KOPT-K1 (cell line): ENCODE results near the gene RAB7A.

ENCODE experiments used
- H3K27ac ChIP-seq: fragments of 200-600 bp; sonication (generic); 2 replicates; pipeline ENCODE4 v1.5.1; 2016; ENCODE audit warnings: antibody characterized with exemption, mild to moderate bottlenecking, low read depth, low read length; ENCODE audit not compliant: poor library complexity, severe bottlenecking
- H3K36me3 ChIP-seq: fragments of 200-600 bp; sonication (generic); 2 replicates; pipeline ENCODE4 v1.5.1; 2017; ENCODE audit warnings: antibody characterized with exemption, mild to moderate bottlenecking, low read length, moderate library complexity; ENCODE audit not compliant: insufficient read depth
- H3K9me3 ChIP-seq: fragments of 200-600 bp; sonication (generic); 2 replicates; pipeline ENCODE4 v1.5.1; 2017; ENCODE audit warnings: antibody characterized with exemption, low read length, mild to moderate bottlenecking; ENCODE audit not compliant: insufficient read depth, poor library complexity, severe bottlenecking

The RAB7A gene

DNA sequence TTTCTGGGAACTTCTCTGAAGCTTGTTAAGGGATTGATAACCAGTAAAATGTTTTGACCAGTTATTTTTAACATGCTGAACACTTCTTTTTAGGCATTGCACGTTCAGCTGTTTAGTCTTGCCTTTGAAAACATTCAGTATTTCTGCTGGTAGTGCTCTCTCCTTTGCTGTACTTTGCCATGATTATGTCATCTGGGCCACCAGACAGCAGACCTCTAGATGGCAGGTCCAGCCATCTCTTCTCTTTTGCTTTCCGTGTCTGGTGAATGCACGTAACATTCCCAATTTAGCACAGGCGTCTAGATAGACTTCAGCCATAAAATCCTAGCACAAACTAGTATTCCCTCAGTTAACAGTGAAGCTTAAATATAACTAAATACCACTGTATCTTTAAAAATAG lies 57.8 kb downstream of the RAB7A start:
- no peak overlapping the region for H3K27ac ChIP-seq
- no peaks in the 10 kb centered on the region for H3K9me3 ChIP-seq

DNA sequence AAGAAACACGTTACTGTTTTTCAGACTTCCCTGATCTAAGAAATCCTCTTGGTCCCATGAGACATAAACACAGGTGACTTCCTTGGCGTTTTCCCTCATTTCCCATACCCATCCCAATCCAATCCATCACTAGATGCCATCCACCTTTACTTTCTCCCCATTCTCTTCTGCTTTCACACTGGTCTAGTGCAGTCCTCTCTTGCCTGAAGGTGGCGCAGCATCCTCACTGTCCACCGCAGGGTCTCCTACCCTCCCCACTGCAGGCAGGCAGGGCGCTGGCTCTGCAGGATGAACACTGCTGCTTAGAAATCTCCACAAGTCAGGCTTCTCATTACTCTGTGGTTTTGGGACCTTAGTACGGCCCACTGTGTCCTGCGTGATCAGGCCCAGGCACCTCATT lies 58.2 kb downstream of the RAB7A start:
- Histone ChIP-seq H3K36me3 (no peaks in the 10 kb centered on the region), H3K27ac (no peak overlapping the region), H3K9me3 (no peaks in the 10 kb centered on the region)

More for the DNA sequence above, 57.8 kb downstream of the RAB7A start:
- H3K36me3 ChIP-seq, result no peaks in the 10 kb centered on the region

DNA sequence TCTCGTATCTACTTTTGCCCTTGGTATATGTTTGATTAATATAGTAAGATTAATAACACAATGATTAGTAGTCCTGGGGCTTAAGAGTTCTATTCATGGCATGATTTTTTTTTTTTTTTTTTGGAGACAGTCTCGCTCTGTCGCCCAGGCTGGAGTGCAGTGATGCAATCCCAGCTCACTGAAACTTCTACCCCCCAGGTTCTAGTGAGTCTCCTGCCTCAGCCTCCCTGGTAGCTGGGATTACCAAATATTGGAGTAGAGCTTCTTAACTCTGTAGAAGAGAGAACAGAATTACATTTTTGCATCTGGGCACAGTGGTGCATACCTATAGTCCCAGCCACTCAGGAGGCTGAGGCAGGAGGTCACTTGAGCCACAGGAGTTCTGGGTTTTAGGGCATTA lies 58.9 kb downstream of the RAB7A start:
- Histone ChIP-seq H3K9me3 (no peaks in the 10 kb centered on the region), H3K36me3 (no peaks in the 10 kb centered on the region), H3K27ac (no peak overlapping the region)

DNA sequence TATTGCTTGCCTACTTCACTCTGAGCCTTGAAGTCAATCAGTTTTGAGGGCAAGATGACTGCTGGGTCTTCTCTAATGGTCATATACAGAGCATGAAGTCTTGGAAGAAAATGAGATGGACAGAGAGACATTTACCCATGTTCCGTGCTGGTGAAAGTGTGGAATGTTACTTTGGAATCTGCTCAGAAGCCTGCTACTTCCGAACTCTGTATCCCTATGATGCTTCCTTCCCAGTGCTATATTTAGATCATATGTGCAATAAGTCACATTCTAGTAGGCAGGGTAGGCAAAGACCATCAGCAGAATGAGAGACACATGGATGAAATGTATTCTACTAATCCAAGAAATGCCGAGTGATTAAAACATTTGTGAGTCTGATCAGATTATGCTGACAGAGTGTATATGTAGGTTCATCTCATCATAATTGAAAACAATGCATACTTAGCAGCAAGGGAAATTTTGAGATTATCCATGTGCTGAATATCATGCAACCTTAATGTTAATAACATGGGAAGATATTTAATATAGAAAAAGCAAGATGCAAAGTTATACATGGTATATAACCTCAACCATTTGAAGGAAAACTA lies 60.5 kb downstream of the RAB7A start:
- H3K27ac ChIP-seq, result no peak overlapping the region
- no peaks in the 10 kb centered on the region for H3K36me3 ChIP-seq
- no peaks in the 10 kb centered on the region for H3K9me3 ChIP-seq

DNA sequence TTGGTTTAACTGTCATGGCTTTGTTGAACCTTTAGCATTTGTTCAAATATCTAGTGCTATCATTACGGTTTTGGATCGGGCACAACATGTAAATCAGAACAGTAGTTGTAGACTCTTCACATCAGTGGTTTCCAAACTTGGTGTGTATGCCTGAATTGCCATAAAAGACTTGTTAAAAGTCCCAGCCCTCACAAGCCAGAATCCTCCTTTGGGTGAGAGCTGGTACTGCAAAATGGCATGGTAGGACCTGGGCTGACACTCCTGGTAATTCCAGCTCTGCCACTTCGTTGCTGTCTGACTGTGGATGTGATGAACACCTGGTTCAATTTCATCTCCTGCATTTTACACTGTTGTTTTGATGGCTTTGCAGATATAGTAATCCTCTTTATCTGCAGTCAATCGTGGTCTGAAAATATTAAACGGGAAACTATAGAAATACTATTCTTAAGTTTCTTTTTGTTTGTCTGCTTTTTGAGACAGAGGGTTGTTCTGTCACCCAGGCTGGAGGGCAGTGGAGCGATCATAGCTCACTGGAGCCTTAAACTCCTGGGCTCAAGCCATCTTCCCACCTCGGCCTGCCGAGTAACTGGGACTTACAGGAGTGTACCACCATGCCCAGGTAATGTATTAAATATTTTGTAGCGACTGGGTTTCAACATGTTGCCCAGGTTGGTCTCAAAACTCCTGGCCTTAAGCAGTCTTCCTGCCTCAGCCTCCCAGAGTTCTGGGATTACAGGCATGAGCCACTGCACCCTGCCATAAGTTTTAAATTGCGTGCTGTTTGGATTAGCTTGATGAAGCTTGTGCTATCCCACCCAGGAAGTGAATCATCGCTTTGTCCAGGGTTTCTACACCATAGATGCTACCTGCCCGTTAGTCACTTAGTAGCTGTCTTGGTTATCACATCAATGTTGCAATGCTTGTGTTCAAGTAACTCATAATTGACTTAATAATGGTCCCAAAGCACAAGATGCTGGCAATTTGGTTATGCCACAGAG lies 61.6 kb downstream of the RAB7A start:
- no peaks in the 10 kb centered on the region for H3K36me3 ChIP-seq
- H3K9me3 ChIP-seq, result no peaks in the 10 kb centered on the region
- no peak overlapping the region for H3K27ac ChIP-seq

DNA sequence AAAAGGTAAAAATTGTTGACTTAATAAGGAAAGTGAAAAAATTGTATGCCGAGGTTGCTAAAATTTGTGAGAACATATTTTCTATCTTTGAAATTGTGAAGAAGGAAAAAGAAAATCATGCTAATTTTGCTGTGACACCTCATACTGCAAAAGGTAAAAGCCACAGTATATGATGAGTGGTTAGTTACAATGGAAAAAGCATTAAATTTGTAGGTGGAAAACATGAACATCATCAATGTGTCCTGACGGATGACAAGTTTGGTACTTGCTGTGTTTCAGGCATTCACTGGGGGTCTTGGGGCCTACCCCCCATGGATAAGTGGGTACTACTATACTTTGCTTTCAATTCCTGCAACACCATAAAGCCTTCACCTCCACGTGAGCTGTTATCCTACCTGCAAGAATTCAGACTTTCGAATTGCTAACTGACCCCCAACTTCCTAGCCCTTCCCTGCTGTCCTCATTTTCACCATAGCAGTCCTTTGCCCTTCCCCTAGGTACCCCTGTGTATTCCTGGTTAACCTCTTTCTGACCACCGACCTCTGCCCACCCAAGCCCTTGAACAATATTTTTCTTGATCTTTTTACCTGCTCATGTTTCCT lies 62.4 kb downstream of the RAB7A start:
- Histone ChIP-seq H3K36me3 (no peaks in the 10 kb centered on the region), H3K27ac (peak overlapping the region; percentile 42), H3K9me3 (no peaks in the 10 kb centered on the region)

DNA sequence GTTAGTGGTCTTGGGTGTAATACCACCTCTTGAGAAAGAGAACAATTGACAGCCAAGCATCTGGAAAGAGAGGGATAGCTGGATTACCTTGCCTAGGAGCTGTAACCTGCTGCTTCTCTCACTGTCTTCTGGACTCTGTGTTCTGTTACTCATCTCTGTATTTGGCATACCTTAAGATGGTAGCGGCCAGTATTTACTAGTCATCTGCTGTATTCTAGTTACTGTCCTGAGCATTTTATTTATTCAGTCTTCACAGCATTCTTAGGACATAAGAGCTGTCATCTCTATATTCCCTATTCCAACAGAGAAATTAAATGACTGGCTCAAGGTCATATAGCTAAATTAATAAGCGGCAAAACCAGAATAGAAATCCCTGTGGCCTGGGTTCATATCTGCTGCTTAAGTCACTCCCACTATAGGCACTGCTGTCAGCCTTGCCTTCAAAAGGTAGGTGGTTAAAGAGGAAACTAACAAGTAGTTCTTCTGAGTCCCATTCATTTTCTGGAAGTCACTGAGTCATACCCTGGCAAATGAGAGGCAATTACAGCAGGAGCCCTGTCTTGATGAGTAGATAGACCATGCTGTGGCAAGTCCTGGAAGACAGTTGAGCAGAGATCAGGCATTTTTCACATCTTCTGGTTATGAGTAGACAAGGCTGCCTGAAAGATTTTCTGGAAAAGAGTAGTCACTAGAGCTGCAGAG lies 68.2 kb downstream of the RAB7A start:
- peaks cover 35% of the 10 kb centered on the region for H3K36me3 ChIP-seq
- no peaks in the 10 kb centered on the region for H3K9me3 ChIP-seq
- H3K27ac ChIP-seq, result no peak overlapping the region

DNA sequence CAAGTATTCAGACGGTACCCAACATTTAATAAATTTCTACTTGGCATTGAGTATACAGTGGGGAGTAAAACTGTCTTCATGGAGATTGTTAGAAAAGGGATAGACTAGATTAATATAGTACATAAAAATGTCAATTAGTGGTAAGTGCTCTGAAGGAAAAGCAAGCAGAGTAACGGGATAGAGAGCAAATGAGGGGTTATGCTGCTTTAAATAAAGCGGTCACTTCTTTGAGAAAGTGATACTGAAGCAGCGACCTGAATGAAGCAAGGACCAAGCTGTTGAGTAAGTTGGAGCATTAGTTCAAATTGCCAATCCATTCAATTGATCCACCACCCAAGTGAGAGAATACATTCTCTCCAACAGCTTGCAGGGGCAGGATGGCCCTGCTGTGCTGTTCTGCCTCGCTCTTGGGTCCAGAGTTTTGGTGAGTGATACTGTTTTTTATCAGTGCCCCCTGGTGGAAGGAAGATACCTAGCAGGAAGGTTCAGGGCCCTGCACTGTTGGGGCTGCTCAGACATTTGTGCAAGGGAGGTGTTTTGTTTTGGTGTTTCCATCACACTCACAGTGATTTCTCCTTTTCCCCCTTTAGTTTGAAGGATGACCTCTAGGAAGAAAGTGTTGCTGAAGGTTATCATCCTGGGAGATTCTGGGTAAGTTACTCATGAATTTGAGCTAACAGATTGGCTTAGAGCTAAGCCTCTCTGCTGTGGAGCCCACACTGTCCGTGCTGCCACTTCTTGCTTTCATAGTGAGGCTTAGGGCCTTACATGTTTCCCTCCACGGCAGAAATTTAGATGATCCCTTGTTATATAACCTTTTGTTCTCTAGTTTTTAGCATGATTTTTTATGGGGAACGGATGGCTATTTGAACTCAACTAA lies 69.0 kb downstream of the RAB7A start:
- H3K36me3 ChIP-seq, result peaks cover 43% of the 10 kb centered on the region
- no peak overlapping the region for H3K27ac ChIP-seq
- H3K9me3 ChIP-seq, result no peaks in the 10 kb centered on the region

DNA sequence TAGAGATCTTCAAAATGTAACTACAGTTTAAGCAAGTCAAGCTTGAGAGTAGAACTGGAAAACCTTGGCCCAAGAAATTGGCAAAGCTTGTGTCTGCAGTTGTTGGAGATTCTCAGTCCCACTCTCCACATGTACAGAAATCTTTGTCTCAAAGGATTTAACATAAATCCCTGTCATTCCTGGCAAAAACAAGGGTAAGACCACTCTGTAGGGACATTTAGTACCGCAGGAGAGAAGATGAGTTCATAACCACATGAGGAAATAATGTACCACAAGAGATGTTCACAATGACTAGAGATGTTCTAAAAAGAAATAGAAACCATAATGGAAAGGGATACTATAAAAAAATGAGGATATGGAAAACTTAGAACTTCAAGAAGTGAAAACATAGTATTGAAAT lies 73.7 kb downstream of the RAB7A start:
- H3K27ac ChIP-seq, result no peak overlapping the region
- H3K36me3 ChIP-seq, result peaks cover 54% of the 10 kb centered on the region
- no peaks in the 10 kb centered on the region for H3K9me3 ChIP-seq

DNA sequence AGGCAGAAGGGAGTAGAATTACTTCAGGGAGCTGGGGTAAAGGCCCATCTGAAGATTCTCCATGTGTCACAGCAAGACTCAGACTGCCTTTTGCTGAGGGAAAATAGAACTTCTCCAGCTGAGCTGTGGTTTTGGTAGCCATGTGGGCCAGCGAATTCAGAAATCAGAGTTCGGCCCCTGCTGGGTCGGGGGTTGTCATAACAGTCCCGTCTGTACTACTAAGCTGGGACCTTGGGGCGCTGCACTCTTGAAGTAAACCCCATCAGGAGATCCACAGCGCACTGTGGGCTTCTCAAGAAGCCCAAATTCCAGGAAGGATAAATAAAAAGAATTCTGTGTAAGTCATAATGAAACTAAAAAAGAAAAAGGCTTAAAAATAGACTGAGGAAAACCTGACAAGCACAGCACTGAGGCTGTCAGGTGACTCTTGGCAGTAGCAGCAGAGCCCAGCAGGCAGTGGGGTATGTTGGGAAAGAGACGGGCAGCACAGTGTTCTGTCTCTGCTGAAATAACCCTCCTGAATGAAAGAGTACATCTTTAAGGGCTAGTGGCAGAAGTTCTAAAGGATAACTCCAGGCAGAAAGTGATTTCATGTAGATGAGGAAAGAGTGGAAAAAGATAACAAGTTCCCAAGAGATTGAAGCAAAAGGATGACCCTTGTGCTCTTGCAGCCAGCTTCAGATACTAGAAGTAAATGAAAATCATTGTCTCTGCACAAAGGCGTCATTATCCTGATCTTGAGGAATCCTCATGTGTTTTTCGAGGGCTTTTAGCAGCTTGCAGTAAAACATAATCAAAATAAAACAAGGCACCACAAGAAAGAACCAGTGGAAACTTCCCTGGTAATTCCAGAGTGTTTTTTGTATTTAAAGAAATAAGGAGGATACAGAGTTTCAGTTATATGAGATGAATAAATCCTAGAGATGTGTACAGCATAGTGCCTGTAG lies 74.5 kb downstream of the RAB7A start:
- no peaks in the 10 kb centered on the region for H3K9me3 ChIP-seq
- no peak overlapping the region for H3K27ac ChIP-seq
- peaks cover 63% of the 10 kb centered on the region for H3K36me3 ChIP-seq

DNA sequence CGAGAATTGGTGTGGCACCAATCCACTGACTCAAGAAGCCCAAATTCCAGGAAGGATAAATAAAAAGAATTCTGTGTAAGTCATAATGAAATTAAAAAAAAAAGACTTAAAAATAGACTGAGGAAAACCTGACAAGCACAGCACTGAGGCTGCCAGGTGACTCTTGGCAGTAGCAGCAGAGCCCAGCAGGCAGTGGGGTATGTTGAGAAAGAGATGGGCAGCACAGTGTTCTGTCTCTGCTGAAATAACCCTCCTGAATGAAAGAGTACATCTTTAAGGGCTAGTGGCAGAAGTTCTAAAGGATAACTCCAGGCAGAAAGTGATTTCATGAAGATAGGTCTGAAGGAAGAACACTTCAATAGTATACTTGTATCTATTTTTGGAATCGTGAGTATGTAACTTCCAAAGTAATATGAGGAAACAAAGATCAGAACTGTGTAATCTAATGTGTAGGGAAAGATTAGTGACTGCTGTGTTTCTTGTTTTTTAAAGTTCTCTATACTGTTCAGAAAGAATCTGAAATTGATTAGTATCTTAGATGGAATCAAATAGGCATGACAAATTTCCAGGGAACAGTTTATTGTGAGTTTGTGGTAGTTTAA lies 75.9 kb downstream of the RAB7A start:
- Histone ChIP-seq H3K36me3 (peaks cover 65% of the 10 kb centered on the region), H3K27ac (no peak overlapping the region), H3K9me3 (no peaks in the 10 kb centered on the region)

DNA sequence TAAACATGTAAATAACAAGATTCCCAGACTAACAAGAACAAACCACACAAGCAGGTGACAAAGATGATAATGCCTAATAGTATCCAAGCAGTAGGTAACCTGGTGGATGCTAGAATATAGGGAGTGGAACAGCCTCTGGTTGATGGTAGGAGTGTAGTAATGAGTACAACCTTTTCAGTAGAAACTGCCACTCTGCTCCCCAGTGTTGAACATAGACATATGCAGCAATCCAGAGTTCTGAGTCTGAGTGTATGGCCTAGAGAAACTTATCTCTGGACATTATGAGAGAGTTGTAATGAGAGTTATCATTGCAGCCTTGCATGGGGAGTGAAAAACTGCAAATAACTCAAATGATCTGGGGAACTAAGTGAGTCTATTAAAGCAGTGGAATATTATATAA lies 77.3 kb downstream of the RAB7A start:
- Histone ChIP-seq H3K36me3 (peaks cover 64% of the 10 kb centered on the region), H3K9me3 (no peaks in the 10 kb centered on the region), H3K27ac (peak overlapping the region; percentile 65)
